H1 (cell line): ENCODE measurements around the gene OCSTAMP. TPM values are rescaled to one million over a fixed set of nuclear protein-coding genes. Genes with fewer than 3 reads are reported as not detected.

Experiments used
- CTCF ChIA-PET: fragments of 300-600 bp; sonication (Branson Sonifier 250); formaldehyde crosslinking; loops from one replicate; lab custom pipeline; 2021; ENCODE audit not compliant: partially characterized antibody; lab: Charles Lee
- POLR2A ChIA-PET: fragments of 300-600 bp; sonication (Branson Sonifier 250); formaldehyde crosslinking; loops from one replicate; lab custom pipeline; 2021; ENCODE audit warnings: inconsistent platforms; ENCODE audit not compliant: partially characterized antibody; lab: Charles Lee
- DNase-seq, 2 experiments: peaks; one replicate each; pipeline versions ENCODE4 v3.0.0 to v3.0.0-alpha.2; 2010 to 2022; ENCODE audit warnings: low spot score in 2 of 2, low read depth in 1 of 2, mixed read lengths in 1 of 2
- FAIRE-seq: peaks from 2 replicates; lab custom pipeline; 2011; peaks lifted over from hg19 to GRCh38; lab: Jason Lieb, UNC
- H2AFZ ChIP-seq: 2 replicates; pipeline ENCODE4 v1.8.1; 2012; ENCODE audit warnings: low read length, inconsistent platforms
- H2AK5ac ChIP-seq: 2 replicates; pipeline ENCODE4 v1.6.1; 2013; ENCODE audit warnings: low read depth, low read length
- H2BK120ac ChIP-seq: replicated peaks from 2 replicates; pipeline ENCODE3; 2013; ENCODE audit warnings: low read depth, low read length, inconsistent platforms
- H2BK12ac ChIP-seq: 2 replicates; pipeline ENCODE4 v1.6.1; 2013; ENCODE audit warnings: low read depth, low read length
- H2BK15ac ChIP-seq: 2 replicates; pipeline ENCODE4 v1.6.1; 2013; ENCODE audit warnings: low read length
- H2BK20ac ChIP-seq: 2 replicates; pipeline ENCODE4 v1.6.1; 2013; ENCODE audit warnings: low read length
- H2BK5ac ChIP-seq: 2 replicates; pipeline ENCODE4 v1.6.1; 2013; ENCODE audit warnings: low read depth, low read length
- H3K14ac ChIP-seq: 2 replicates; pipeline ENCODE4 v1.6.1; 2013; ENCODE audit warnings: inconsistent platforms; ENCODE audit not compliant: insufficient read length
- H3K18ac ChIP-seq: 2 replicates; pipeline ENCODE4 v1.6.1; 2013; ENCODE audit warnings: low read length; ENCODE audit errors: extremely low read depth
- H3K23ac ChIP-seq: 2 replicates; pipeline ENCODE4 v1.6.1; 2013; ENCODE audit warnings: inconsistent platforms; ENCODE audit not compliant: insufficient read length
- H3K23me2 ChIP-seq: 2 replicates; pipeline ENCODE4 v1.6.1; 2013; ENCODE audit warnings: low read depth, low read length
- H3K27ac ChIP-seq: 2 replicates; pipeline ENCODE4 v1.6.1; 2011; ENCODE audit warnings: low read depth, low read length, inconsistent platforms
- H3K27me3 ChIP-seq, 4 experiments: replicated peaks in 1 of 4; 1 replicate in 1 of 4; 2 replicates in 3 of 4; pipeline versions ENCODE4 v1.6.1 to v1.8.1; 2011 to 2013; ENCODE audit warnings: low read length in 3 of 4, mild to moderate bottlenecking in 3 of 4, inconsistent platforms in 2 of 4, mixed read lengths in 2 of 4, moderate library complexity in 1 of 4; ENCODE audit not compliant: control insufficient read depth in 3 of 4, insufficient read depth in 3 of 4; ENCODE audit errors: extremely low read depth in 1 of 4
- H3K36me3 ChIP-seq, 4 experiments: 2 replicates each; pipeline versions ENCODE4 v1.6.1 to v1.8.1; 2011 to 2013; ENCODE audit warnings: mild to moderate bottlenecking in 4 of 4, low read length in 3 of 4, moderate library complexity in 2 of 4, control low read depth in 1 of 4, inconsistent platforms in 1 of 4; ENCODE audit not compliant: insufficient read depth in 4 of 4, control insufficient read depth in 2 of 4
- H3K4ac ChIP-seq: replicated peaks from 2 replicates; pipeline ENCODE3; 2013; ENCODE audit warnings: low read length, low read depth, mixed read lengths, inconsistent platforms; ENCODE audit not compliant: insufficient read length
- H3K4me1 ChIP-seq, 4 experiments: replicated peaks in 1 of 4; 1 replicate in 1 of 4; 2 replicates in 3 of 4; pipeline versions ENCODE4 v1.6.1 to v1.8.1; 2011 to 2013; ENCODE audit warnings: low read length in 3 of 4, inconsistent platforms in 2 of 4, mixed read lengths in 1 of 4; ENCODE audit not compliant: insufficient read depth in 4 of 4, control insufficient read depth in 3 of 4
- H3K4me2 ChIP-seq, 2 experiments: 2 replicates each; pipeline versions ENCODE4 v1.6.1 to v1.8.1; 2011 to 2013; ENCODE audit warnings: low read depth in 2 of 2, low read length in 2 of 2, control low read depth in 1 of 2, inconsistent platforms in 1 of 2, mild to moderate bottlenecking in 1 of 2; ENCODE audit not compliant: insufficient read depth in 1 of 2
- H3K4me3 ChIP-seq, 4 experiments: fragments of 200-600, 300-600 bp in 1 of 4; sonication (generic), shearing (Covaris generic), sonication (Bioruptor Twin) in 1 of 4; 2 replicates each; pipeline versions ENCODE4 v1.5.1 to v1.8.1; 2011 to 2016; ENCODE audit warnings: low read length in 4 of 4, low read depth in 3 of 4, control low read depth in 2 of 4, inconsistent platforms in 2 of 4, mild to moderate bottlenecking in 2 of 4, mixed read lengths in 1 of 4, moderate library complexity in 1 of 4; ENCODE audit not compliant: insufficient read depth in 2 of 4; ENCODE audit errors: extremely low read depth in 1 of 4
- H3K56ac ChIP-seq: replicated peaks from 2 replicates; pipeline ENCODE3; 2013; ENCODE audit warnings: low read depth, mild to moderate bottlenecking, mixed read lengths, low read length, inconsistent platforms; ENCODE audit not compliant: insufficient read length
- H3K79me1 ChIP-seq: 2 replicates; pipeline ENCODE4 v1.6.1; 2013; ENCODE audit warnings: low read depth, low read length, control low read depth
- H3K79me2 ChIP-seq, 2 experiments: 2 replicates each; pipeline versions ENCODE4 v1.6.1 to v1.8.1; 2012 to 2013; ENCODE audit warnings: low read length in 2 of 2, mild to moderate bottlenecking in 2 of 2, inconsistent platforms in 1 of 2; ENCODE audit not compliant: insufficient read depth in 2 of 2, control insufficient read depth in 1 of 2
- H3K9ac ChIP-seq, 4 experiments: replicated peaks in 1 of 4; 1 replicate in 1 of 4; 2 replicates in 3 of 4; pipeline versions ENCODE4 v1.6.1 to v1.8.1; 2011 to 2013; ENCODE audit warnings: low read depth in 3 of 4, low read length in 3 of 4, control low read depth in 2 of 4, mild to moderate bottlenecking in 2 of 4, moderate library complexity in 2 of 4, inconsistent platforms in 1 of 4; ENCODE audit errors: extremely low read depth in 1 of 4
- H3K9me3 ChIP-seq, 2 experiments: 2 replicates each; pipeline versions ENCODE4 v1.6.1 to v1.8.1; 2012 to 2013; ENCODE audit warnings: mild to moderate bottlenecking in 2 of 2, moderate library complexity in 2 of 2, control low read depth in 1 of 2, inconsistent platforms in 1 of 2, low read depth in 1 of 2, low read length in 1 of 2, mixed read lengths in 1 of 2; ENCODE audit not compliant: insufficient read depth in 2 of 2
- H4K20me1 ChIP-seq, 2 experiments: replicated peaks in 1 of 2; 2 replicates each; pipeline versions ENCODE3 to v1.8.1; 2011 to 2013; ENCODE audit warnings: inconsistent platforms in 2 of 2, low read length in 2 of 2, mild to moderate bottlenecking in 1 of 2; ENCODE audit not compliant: insufficient read depth in 2 of 2, control insufficient read depth in 1 of 2
- H4K5ac ChIP-seq: 2 replicates; pipeline ENCODE4 v1.6.1; 2013; ENCODE audit warnings: low read length, low read depth, mixed read lengths, inconsistent platforms; ENCODE audit not compliant: insufficient read length
- H4K8ac ChIP-seq: 2 replicates; pipeline ENCODE4 v1.8.0; 2013; ENCODE audit warnings: mild to moderate bottlenecking, moderate library complexity, low read length, inconsistent platforms; ENCODE audit not compliant: insufficient read depth; ENCODE audit errors: extremely low read depth
- H4K91ac ChIP-seq: replicated peaks from 2 replicates; pipeline ENCODE3; 2013; ENCODE audit warnings: low read length, mixed read lengths, inconsistent platforms; ENCODE audit not compliant: insufficient read length
- SIX5 ChIP-seq: IDR thresholded peaks from 2 replicates; pipeline ENCODE4 v1.6.1; 2011; ENCODE audit warnings: mild to moderate bottlenecking, low read depth, low read length
- WGBS, 2 experiments: shearing (Covaris generic) in 1 of 2; methylation state at CpG; one replicate each; pipeline versions ENCODE4 v1.1.6 to v1.1.7; 2013 to 2015; ENCODE audit warnings: low lambda C conversion rate in 2 of 2, mixed read lengths in 2 of 2, inconsistent platforms in 1 of 2, low coverage in 1 of 2, missing lambda C conversion rate in 1 of 2; ENCODE audit not compliant: insufficient replicate concordance in 2 of 2, insufficient coverage in 1 of 2, insufficient read length in 1 of 2; ENCODE audit errors: extremely low coverage in 1 of 2, missing lambda C conversion rate in 1 of 2; 5-methylcytosine and 5-hydroxymethylcytosine counted together
- long read RNA-seq, 2 experiments: library from RNA in 1 of 2; library from capped mRNA in 1 of 2; stranded (forward); transcript quantifications; one replicate each; pipeline ENCODE4 v2.0.0, GENCODE V29; 2021; ENCODE audit warnings: inconsistent platforms in 1 of 2
- polyA minus RNA-seq, 3 experiments: library from RNA; depleted of rRNA, polyadenylated mRNA; stranded (reverse); fragments of >200 nt; gene quantifications; 1 replicate in 2 of 3; 2 replicates in 1 of 3; pipeline ENCODE4 v1.2.3, GENCODE V29; 2011
- polyA plus RNA-seq, 7 experiments: library from polyadenylated mRNA; depleted of rRNA in 3 of 7; stranded (reverse) in 5 of 7; unstranded in 2 of 7; fragments of >200 nt in 5 of 7; fragments of 200-250 nt in 2 of 7; gene quantifications; 1 replicate in 5 of 7; 2 replicates in 1 of 7; 4 replicates in 1 of 7; pipeline versions ENCODE4 v1.2.1 to v1.2.3, GENCODE V29; 2011 to 2013; ENCODE audit warnings: missing spikeins in 2 of 7, mixed read lengths in 2 of 7
- total RNA-seq: library from RNA; stranded (reverse); fragmentation: NEBNext Ultra II Directional; extraction: Animal tissue kit (Norgen Biotek cat#: 25700); gene quantifications from 2 replicates; pipeline ENCODE4 v1.2.1, GENCODE V29; 2021
- TF ChIP-seq, protein P1 (sequence below): IDR thresholded peaks from 2 replicates; pipeline ENCODE4 v1.6.1; 2012; ENCODE audit warnings: inconsistent platforms

OCSTAMP gene, protein sequence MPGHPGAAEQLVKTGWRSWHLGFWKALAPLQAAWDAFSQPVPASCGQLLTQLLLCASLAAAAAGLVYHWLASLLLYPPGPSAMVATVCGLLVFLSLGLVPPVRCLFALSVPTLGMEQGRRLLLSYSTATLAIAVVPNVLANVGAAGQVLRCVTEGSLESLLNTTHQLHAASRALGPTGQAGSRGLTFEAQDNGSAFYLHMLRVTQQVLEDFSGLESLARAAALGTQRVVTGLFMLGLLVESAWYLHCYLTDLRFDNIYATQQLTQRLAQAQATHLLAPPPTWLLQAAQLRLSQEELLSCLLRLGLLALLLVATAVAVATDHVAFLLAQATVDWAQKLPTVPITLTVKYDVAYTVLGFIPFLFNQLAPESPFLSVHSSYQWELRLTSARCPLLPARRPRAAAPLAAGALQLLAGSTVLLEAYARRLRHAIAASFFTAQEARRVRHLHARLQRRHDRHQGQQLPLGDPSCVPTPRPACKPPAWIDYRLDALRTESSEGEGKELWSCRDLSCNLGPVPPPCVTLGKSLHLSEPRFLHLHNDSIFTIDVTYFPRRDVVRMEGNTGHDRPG
- total RNA-seq (0.13 and 0.25 TPM in 2 replicates), polyA plus RNA-seq (2011; rRNA removed) (0.09 and 0.14 TPM in 2 replicates), polyA minus RNA-seq (2011; rRNA and poly(A)+ RNA removed) (not detected in 2 replicates)
- polyA plus RNA-seq (2011; cell fraction: cytosol; rRNA removed) = 0.12 TPM
- polyA plus RNA-seq (2011; cell fraction: nucleus; rRNA removed) = not detected
- polyA plus RNA-seq (2012, experiment 1 of 2) = 0.08 to 0.10 TPM (median 0.08 TPM) in 3 of 4 replicates, not detected in the other
- 0.10 TPM for polyA plus RNA-seq (2012, experiment 2 of 2)
- polyA plus RNA-seq (2013, experiment 1 of 2) = 0.18 TPM
- polyA plus RNA-seq (2013, experiment 2 of 2) = 0.18 TPM
- polyA minus RNA-seq (2011; cell fraction: cytosol; rRNA and poly(A)+ RNA removed) = not detected
- 0.60 TPM for polyA minus RNA-seq (2011; cell fraction: nucleus; rRNA and poly(A)+ RNA removed)
- long read RNA-seq, experiment 1, partial matches to known transcripts = 0 of 1 reads
- long read RNA-seq, experiment 1, other reads (novel, unspliced or antisense) = 1 of 1 reads
- long read RNA-seq, experiment 2 = 0 reads

- H3K9ac ChIP-seq = no peak within 1 kb of the TSS
- peak within 1 kb of the TSS; percentile 61; the same call in 1 of the 2 replicates for H2BK5ac ChIP-seq
- no peak within 1 kb of the TSS for H3K23ac ChIP-seq
- TF ChIP-seq SIX5 = no peak
- TF ChIP-seq, protein P1, sequence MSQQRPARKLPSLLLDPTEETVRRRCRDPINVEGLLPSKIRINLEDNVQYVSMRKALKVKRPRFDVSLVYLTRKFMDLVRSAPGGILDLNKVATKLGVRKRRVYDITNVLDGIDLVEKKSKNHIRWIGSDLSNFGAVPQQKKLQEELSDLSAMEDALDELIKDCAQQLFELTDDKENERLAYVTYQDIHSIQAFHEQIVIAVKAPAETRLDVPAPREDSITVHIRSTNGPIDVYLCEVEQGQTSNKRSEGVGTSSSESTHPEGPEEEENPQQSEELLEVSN = peak; percentile 48
- H2BK120ac ChIP-seq = no peak within 1 kb of the TSS
- DNase-seq = no peak
- no peak within 1 kb of the TSS for H2AFZ ChIP-seq
- H3K79me2 ChIP-seq = no peaks in the 10 kb centered on the region
- no peak within 1 kb of the TSS; the same call in 1 of the 2 replicates for H2AK5ac ChIP-seq
- no peak within 1 kb of the TSS for H3K14ac ChIP-seq
- H3K4ac ChIP-seq = no peak within 1 kb of the TSS
- no peak for FAIRE-seq
- no peak within 1 kb of the TSS for H3K4me3 ChIP-seq
- no peaks in the 10 kb centered on the region for H4K20me1 ChIP-seq
- no peak within 1 kb of the TSS; the same call in 1 of the 2 replicates for H2BK12ac ChIP-seq
- no peak within 1 kb of the TSS for H2BK15ac ChIP-seq
- H3K4me1 ChIP-seq = peaks cover 12 to 33% (median 21%) of the 10 kb centered on the region in 4 experiments
- WGBS, 2 experiments = 91% methylated on average over 9 of the region's 9 CpGs; no CpG with 5 or more reads in 1 of the 2 experiments
- POLR2A ChIA-PET = interaction anchor here (1.4 to 2.6 kb wide), 4 partner anchors 16 to 136 kb away, joined by 3 to 8 read pairs (median 4); no protein-coding TSS in a partner anchor
- H4K91ac ChIP-seq = peak within 1 kb of the TSS; percentile 67
- H4K5ac ChIP-seq = no peak within 1 kb of the TSS
- H3K36me3 ChIP-seq = no peaks in the 10 kb centered on the region
- H3K18ac ChIP-seq = no peak within 1 kb of the TSS
- H2BK20ac ChIP-seq = peak within 1 kb of the TSS; percentile 24; the same call in 1 of the 2 replicates
- H3K9me3 ChIP-seq = no peaks in the 10 kb centered on the region
- H3K56ac ChIP-seq = no peak within 1 kb of the TSS
- H3K23me2 ChIP-seq = no peaks in the 10 kb centered on the region
- H4K8ac ChIP-seq = no peak within 1 kb of the TSS
- H3K4me2 ChIP-seq = peak within 1 kb of the TSS; percentile 10 to 43; a peak in 1 of 4 replicates
- peak within 1 kb of the TSS; percentile 59; the same call in 1 of the 2 replicates for H3K27ac ChIP-seq
- no peaks in the 10 kb centered on the region; a peak in 2 of 7 replicates for H3K27me3 ChIP-seq
- H3K79me1 ChIP-seq = no peaks in the 10 kb centered on the region
- CTCF ChIA-PET = interaction anchor here (1.0 to 7.7 kb wide), 11 partner anchors 10 to 157 kb away, joined by 3 to 64 read pairs (median 7); no protein-coding TSS in a partner anchor
Measured at GRCh38 chr20:46550461-46550860, at the start of gene OCSTAMP. Gene OCSTAMP, minus strand, starts transcription at chr20:46550654. Its CDS starts 94 bp downstream, at chr20:46550560.
